ENCODE measurements around the gene COL5A1. TPM values are rescaled to one million over a fixed set of nuclear protein-coding genes. Genes with fewer than 3 reads are reported as not detected.

COL5A1 gene
- total RNA-seq, 2 experiments from 2014 or later = 0.09 to 0.16 TPM

DNA sequence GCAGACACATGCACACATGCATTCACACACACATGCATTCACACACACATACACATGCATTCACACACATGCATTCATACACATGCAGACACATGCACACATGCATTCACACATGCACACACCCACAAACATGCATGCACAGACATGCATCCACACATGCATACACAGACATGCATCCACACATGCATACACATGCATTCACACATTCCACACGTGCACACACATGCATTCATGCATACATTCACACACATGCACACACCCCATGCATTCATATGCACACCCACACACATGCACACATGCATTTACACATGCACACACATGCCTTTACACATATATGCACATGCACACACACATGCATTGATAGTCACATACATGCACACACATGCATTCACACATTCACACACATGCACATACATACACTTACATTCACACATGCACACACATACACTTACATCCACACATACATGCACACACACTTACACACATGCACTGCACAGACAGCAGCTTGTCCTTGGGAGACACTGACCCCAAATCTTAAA is 106.4 kb downstream of the COL5A1 start:
- Mint-ChIP-seq H3K4me3 (no peak overlapping the region), H3K4me1 (no peaks in the 10 kb centered on the region), H3K36me3 (no peaks in the 10 kb centered on the region), H3K27me3 (no peaks in the 10 kb centered on the region), H3K27ac (no peak overlapping the region), H3K9me3 (ENCODE audit: low read depth) (peaks cover 12% of the 10 kb centered on the region)
- CTCF ChIA-PET = no interaction called here
- ATAC-seq = no peak
- DNase-seq = no peak

DNA sequence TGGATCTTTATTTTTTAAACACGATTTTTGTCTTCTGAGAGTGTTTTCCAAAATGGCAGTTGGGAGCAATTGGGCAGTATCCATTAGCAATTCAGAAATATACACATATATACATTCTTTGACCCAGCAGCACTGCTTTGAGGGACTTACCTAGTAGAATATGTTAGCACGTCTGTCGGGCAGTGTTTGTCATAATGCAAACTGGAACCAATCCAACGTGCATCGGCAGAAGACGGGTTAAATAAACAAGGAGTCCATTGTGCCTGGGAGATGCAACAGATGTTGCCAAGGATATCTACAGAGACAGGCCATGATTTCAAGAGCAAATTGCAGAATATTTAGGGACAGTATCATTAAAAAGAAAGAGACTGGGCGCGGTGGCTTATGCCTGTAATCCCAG is 107.0 kb downstream of the COL5A1 start:
- H3K4me3 Mint-ChIP-seq = no peak overlapping the region
- H3K27me3 Mint-ChIP-seq = no peaks in the 10 kb centered on the region
- no peak for ATAC-seq
- H3K4me1 Mint-ChIP-seq = no peaks in the 10 kb centered on the region
- H3K27ac Mint-ChIP-seq = no peak overlapping the region
- no peak for DNase-seq
- H3K36me3 Mint-ChIP-seq = no peaks in the 10 kb centered on the region
- CTCF ChIA-PET = no interaction called here
- H3K9me3 Mint-ChIP-seq (ENCODE audit: low read depth) = peaks cover 12% of the 10 kb centered on the region

GRCh38 chr9:134750450-134751155 is 109.0 kb downstream of the COL5A1 start:
- Mint-ChIP-seq H3K27me3 (no peaks in the 10 kb centered on the region), H3K9me3 (ENCODE audit: low read depth) (peaks cover 12% of the 10 kb centered on the region), H3K27ac (no peak overlapping the region), H3K36me3 (no peaks in the 10 kb centered on the region), H3K4me1 (no peaks in the 10 kb centered on the region), H3K4me3 (no peak overlapping the region)
- CTCF ChIA-PET = no interaction called here
- no peak for DNase-seq
- ATAC-seq = no peak

DNA sequence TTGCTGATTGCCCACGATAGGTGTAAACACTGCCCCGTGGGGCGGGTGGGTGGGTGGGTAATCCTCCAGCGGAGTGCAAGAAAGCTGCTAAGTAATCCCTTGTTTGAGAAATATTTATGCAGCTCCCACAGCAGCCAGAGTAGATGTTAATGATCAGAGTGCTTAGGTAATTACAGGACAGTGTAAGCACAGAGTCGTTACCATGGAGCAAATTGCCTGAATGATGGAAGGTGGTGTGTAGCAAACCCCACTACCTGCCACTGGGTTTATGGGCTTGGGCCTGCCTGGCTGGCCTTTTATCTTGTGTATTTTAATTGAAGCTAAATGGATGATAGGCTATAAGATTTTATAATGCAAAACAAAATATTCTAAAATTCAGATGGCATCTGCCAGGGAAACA is 110.0 kb downstream of the COL5A1 start:
- H3K9me3 Mint-ChIP-seq (ENCODE audit: low read depth) = peaks cover 12% of the 10 kb centered on the region
- no peaks in the 10 kb centered on the region for H3K27me3 Mint-ChIP-seq
- H3K36me3 Mint-ChIP-seq = no peaks in the 10 kb centered on the region
- H3K4me3 Mint-ChIP-seq = no peak overlapping the region
- DNase-seq (no peak), ATAC-seq (no peak)
- H3K4me1 Mint-ChIP-seq = no peaks in the 10 kb centered on the region
- CTCF ChIA-PET = no interaction called here
- H3K27ac Mint-ChIP-seq = no peak overlapping the region

- Mint-ChIP-seq H3K27ac (no peak overlapping the region), H3K36me3 (no peaks in the 10 kb centered on the region), H3K4me3 (no peak overlapping the region), H3K27me3 (no peaks in the 10 kb centered on the region), H3K4me1 (no peaks in the 10 kb centered on the region), H3K9me3 (ENCODE audit: low read depth) (peaks cover 9% of the 10 kb centered on the region)
- DNase-seq (no peak), ATAC-seq (no peak)
- CTCF ChIA-PET = no interaction called here
These were observed 111.0 kb downstream of the COL5A1 start for GRCh38 chr9:134752471-134753168.

GRCh38 chr9:134753191-134753590 is 111.6 kb downstream of the COL5A1 start:
- Mint-ChIP-seq H3K27me3 (no peaks in the 10 kb centered on the region), H3K9me3 (ENCODE audit: low read depth) (peaks cover 5% of the 10 kb centered on the region), H3K27ac (no peak overlapping the region), H3K4me3 (no peak overlapping the region), H3K36me3 (no peaks in the 10 kb centered on the region), H3K4me1 (no peaks in the 10 kb centered on the region)
- CTCF ChIA-PET = no interaction called here
- ATAC-seq (no peak), DNase-seq (no peak)

- H3K4me1 Mint-ChIP-seq = no peaks in the 10 kb centered on the region
- CTCF ChIA-PET = no interaction called here
- peaks cover 4% of the 10 kb centered on the region for H3K9me3 Mint-ChIP-seq (ENCODE audit: low read depth)
- H3K36me3 Mint-ChIP-seq = no peaks in the 10 kb centered on the region
- H3K27me3 Mint-ChIP-seq = no peaks in the 10 kb centered on the region
- no peak for ATAC-seq
- no peak for DNase-seq
- H3K4me3 Mint-ChIP-seq = no peak overlapping the region
- no peak overlapping the region for H3K27ac Mint-ChIP-seq
These were observed 113.8 kb downstream of the COL5A1 start for GRCh38 chr9:134755221-134755907.

DNA sequence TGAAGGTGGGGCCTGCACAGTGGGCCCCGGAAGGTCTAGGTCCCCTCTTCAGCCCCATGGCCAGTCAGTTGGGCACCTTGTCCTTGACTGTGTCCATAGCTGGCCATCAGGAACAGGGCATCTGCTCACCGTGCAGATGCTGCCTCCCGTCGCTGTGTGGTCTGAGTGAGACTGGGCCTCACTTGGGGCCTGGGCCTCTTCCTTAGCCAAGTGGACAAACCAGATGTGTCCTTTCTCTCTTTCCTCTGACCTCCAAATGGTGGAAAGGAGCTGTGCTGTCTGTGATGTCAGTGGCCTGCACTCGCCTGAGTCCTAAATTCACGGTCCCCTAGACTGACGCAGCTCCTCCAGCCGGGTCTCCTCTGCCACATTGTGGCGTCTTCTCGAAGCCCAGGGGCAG is 114.5 kb downstream of the COL5A1 start:
- H3K4me1 Mint-ChIP-seq = no peaks in the 10 kb centered on the region
- H3K27me3 Mint-ChIP-seq = no peaks in the 10 kb centered on the region
- no peak for ATAC-seq
- no peak overlapping the region for H3K27ac Mint-ChIP-seq
- H3K36me3 Mint-ChIP-seq = no peaks in the 10 kb centered on the region
- no peak for DNase-seq
- CTCF ChIA-PET = no interaction called here
- no peak overlapping the region for H3K4me3 Mint-ChIP-seq
- peaks cover 10% of the 10 kb centered on the region for H3K9me3 Mint-ChIP-seq (ENCODE audit: low read depth)

GRCh38 chr9:134757216-134757975 is 115.8 kb downstream of the COL5A1 start:
- DNase-seq = no peak
- Mint-ChIP-seq H3K9me3 (ENCODE audit: low read depth) (peaks cover 10% of the 10 kb centered on the region), H3K27ac (no peak overlapping the region), H3K27me3 (no peaks in the 10 kb centered on the region), H3K4me3 (no peak overlapping the region), H3K4me1 (no peaks in the 10 kb centered on the region), H3K36me3 (no peaks in the 10 kb centered on the region)
- no peak for ATAC-seq
- CTCF ChIA-PET = no interaction called here

- H3K27me3 Mint-ChIP-seq = no peaks in the 10 kb centered on the region
- H3K4me3 Mint-ChIP-seq = no peak overlapping the region
- no peaks in the 10 kb centered on the region for H3K36me3 Mint-ChIP-seq
- H3K9me3 Mint-ChIP-seq (ENCODE audit: low read depth) = peaks cover 10% of the 10 kb centered on the region
- no peak for ATAC-seq
- H3K27ac Mint-ChIP-seq = no peak overlapping the region
- no peaks in the 10 kb centered on the region for H3K4me1 Mint-ChIP-seq
- CTCF ChIA-PET = no interaction called here
- no peak for DNase-seq
These were observed 117.5 kb downstream of the COL5A1 start for GRCh38 chr9:134758949-134759607.

DNA sequence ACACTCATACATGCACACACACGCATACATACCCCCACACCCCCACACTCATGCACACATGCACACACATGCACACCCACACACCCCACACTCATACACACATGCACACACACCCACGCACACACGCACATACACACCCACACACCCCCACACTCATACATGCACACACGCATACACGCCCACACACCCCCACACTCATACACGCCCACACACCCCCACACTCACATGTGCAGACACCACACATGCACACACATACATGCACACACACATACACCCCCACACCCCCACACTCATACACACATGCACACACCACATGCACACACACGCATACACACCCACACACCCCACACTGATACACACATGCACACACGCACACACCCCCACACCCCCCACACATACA is 118.3 kb downstream of the COL5A1 start:
- DNase-seq = no peak
- Mint-ChIP-seq H3K9me3 (ENCODE audit: low read depth) (peaks cover 10% of the 10 kb centered on the region), H3K4me3 (no peak overlapping the region), H3K4me1 (no peaks in the 10 kb centered on the region), H3K27me3 (no peaks in the 10 kb centered on the region), H3K36me3 (no peaks in the 10 kb centered on the region), H3K27ac (no peak overlapping the region)
- no peak for ATAC-seq
- CTCF ChIA-PET = no interaction called here

GRCh38 chr9:134760750-134761420 is 119.3 kb downstream of the COL5A1 start:
- Mint-ChIP-seq H3K27ac (no peak overlapping the region), H3K4me1 (no peaks in the 10 kb centered on the region), H3K36me3 (no peaks in the 10 kb centered on the region), H3K27me3 (no peaks in the 10 kb centered on the region), H3K9me3 (ENCODE audit: low read depth) (peaks cover 10% of the 10 kb centered on the region), H3K4me3 (no peak overlapping the region)
- DNase-seq (no peak), ATAC-seq (no peak)
- CTCF ChIA-PET = no interaction called here
